ENCODE data around the gene LEPROT. TPM values are rescaled to one million over a fixed set of nuclear protein-coding genes. Genes with fewer than 3 reads are reported as not detected.

The LEPROT gene
- total and polyA plus RNA-seq, 10 of the 15 experiments (the other 5 are each of a cell fraction or from before 2014, with no cell fraction given): 14.9 to 38.1 (median 17.4) TPM

DNA sequence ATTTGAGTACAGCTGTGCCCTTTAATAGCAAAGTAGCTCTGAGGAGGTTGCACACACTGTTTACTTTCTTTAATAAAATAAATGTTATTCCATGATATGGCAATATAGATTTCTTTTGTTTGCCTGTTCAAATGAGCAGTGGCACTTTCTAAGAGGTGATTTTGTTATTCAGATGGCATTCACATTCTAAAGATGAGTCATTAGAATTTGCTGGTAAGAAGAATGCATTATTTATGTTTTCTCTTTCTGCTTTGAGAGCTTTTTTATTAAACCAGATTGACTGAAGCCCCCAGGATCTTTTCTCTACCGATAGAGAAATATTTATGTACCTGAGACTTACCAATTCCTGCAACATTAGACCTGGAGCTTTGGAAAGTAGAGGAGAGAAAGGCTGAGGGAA is 11.2 kb upstream of the LEPROT start:
- no peaks in the 10 kb centered on the region for H3K4me1 ChIP-seq (ENCODE audit: control insufficient read depth, insufficient read depth, low read length)
- H3K9me3 ChIP-seq (replicated peaks; ENCODE audit: control insufficient read depth, insufficient read depth, low read length): no peaks in the 10 kb centered on the region
- no peak for FAIRE-seq
- H3K27ac ChIP-seq (ENCODE audit: control insufficient read depth, insufficient read depth): no peak overlapping the region
- RAD21 ChIA-PET (ENCODE audit: unreplicated experiment): no interaction called here
- POLR2A ChIA-PET: no interaction called here
- H3K36me3 ChIP-seq (ENCODE audit: control insufficient read depth in 2 of 2, insufficient read depth in 2 of 2, low read length in 1 of 2): no peaks in the 10 kb centered on the region
- no peaks in the 10 kb centered on the region for H3K27me3 ChIP-seq (replicated peaks in 1 of 2; ENCODE audit: control insufficient read depth in 2 of 2, insufficient read depth in 2 of 2, low read length in 1 of 2)
- CTCF ChIA-PET: interaction anchor here (1.3 kb wide), 1 partner anchor 9 kb away, joined by 3 read pairs; no protein-coding TSS in a partner anchor
- intact Hi-C loops (cut with micrococcal nuclease; ENCODE audit: unreplicated experiment): no loop called here
- no peak overlapping the region for H3K4me3 ChIP-seq
- no peak for DNase-seq (ENCODE audit: low read depth, low spot score)
- H3K4me2 ChIP-seq (ENCODE audit: control insufficient read depth, insufficient read depth): no peak overlapping the region
- H2AFZ ChIP-seq (ENCODE audit: control insufficient read depth, low read depth, low read length): no peak overlapping the region
- ATAC-seq: no peak
- no peaks in the 10 kb centered on the region for H3K79me2 ChIP-seq (ENCODE audit: control insufficient read depth, insufficient read depth, low read length)
- no TSS peak for BruUV-seq (replicated peaks)
- in situ Hi-C loops (cut with MboI): no loop called here
- H3K9ac ChIP-seq (ENCODE audit: control insufficient read depth, insufficient read depth, low read length): no peak overlapping the region
- 0% methylated on average over 1 of the region's 1 CpG for WGBS (ENCODE audit: insufficient coverage, insufficient replicate concordance, low lambda C conversion rate, missing lambda C conversion rate)
- no peaks in the 10 kb centered on the region; the same call in 1 of the 2 replicates for H4K20me1 ChIP-seq (ENCODE audit: control insufficient read depth, insufficient read depth)
- SMC1A ChIA-PET (ENCODE audit: uncharacterized antibody, unreplicated experiment): no interaction called here
- TF ChIP-seq, protein P1, sequence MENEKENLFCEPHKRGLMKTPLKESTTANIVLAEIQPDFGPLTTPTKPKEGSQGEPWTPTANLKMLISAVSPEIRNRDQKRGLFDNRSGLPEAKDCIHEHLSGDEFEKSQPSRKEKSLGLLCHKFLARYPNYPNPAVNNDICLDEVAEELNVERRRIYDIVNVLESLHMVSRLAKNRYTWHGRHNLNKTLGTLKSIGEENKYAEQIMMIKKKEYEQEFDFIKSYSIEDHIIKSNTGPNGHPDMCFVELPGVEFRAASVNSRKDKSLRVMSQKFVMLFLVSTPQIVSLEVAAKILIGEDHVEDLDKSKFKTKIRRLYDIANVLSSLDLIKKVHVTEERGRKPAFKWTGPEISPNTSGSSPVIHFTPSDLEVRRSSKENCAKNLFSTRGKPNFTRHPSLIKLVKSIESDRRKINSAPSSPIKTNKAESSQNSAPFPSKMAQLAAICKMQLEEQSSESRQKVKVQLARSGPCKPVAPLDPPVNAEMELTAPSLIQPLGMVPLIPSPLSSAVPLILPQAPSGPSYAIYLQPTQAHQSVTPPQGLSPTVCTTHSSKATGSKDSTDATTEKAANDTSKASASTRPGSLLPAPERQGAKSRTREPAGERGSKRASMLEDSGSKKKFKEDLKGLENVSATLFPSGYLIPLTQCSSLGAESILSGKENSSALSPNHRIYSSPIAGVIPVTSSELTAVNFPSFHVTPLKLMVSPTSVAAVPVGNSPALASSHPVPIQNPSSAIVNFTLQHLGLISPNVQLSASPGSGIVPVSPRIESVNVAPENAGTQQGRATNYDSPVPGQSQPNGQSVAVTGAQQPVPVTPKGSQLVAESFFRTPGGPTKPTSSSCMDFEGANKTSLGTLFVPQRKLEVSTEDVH (IDR thresholded peaks at IDR 0.05; ENCODE audit: low read depth, partially characterized antibody): no peak
- TF ChIP-seq RAD21 (IDR thresholded peaks at IDR 0.05; ENCODE audit: insufficient read depth, low read depth, low read length) (no peak), TCF7 (IDR thresholded peaks at IDR 0.05; ENCODE audit: borderline replicate concordance) (no peak), NRF1 (conservative IDR thresholded peaks at IDR 0.05; ENCODE audit: low read depth, low read length) (no peak), NR2C1 (IDR thresholded peaks at IDR 0.05) (no peak), PML (IDR thresholded peaks at IDR 0.05; ENCODE audit: low read length) (no peak), KAT2A (conservative IDR thresholded peaks at IDR 0.05; ENCODE audit: control insufficient read depth, low read depth, low read length) (no peak), TCF3 (IDR thresholded peaks at IDR 0.05; ENCODE audit: borderline replicate concordance, insufficient read depth, low read depth, low read length) (no peak), NFXL1 (IDR thresholded peaks at IDR 0.05; ENCODE audit: borderline replicate concordance) (no peak)
- TF ChIP-seq, protein P2, sequence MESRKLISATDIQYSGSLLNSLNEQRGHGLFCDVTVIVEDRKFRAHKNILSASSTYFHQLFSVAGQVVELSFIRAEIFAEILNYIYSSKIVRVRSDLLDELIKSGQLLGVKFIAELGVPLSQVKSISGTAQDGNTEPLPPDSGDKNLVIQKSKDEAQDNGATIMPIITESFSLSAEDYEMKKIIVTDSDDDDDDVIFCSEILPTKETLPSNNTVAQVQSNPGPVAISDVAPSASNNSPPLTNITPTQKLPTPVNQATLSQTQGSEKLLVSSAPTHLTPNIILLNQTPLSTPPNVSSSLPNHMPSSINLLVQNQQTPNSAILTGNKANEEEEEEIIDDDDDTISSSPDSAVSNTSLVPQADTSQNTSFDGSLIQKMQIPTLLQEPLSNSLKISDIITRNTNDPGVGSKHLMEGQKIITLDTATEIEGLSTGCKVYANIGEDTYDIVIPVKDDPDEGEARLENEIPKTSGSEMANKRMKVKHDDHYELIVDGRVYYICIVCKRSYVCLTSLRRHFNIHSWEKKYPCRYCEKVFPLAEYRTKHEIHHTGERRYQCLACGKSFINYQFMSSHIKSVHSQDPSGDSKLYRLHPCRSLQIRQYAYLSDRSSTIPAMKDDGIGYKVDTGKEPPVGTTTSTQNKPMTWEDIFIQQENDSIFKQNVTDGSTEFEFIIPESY (IDR thresholded peaks at IDR 0.05): no peak
- TF ChIP-seq, protein P3, sequence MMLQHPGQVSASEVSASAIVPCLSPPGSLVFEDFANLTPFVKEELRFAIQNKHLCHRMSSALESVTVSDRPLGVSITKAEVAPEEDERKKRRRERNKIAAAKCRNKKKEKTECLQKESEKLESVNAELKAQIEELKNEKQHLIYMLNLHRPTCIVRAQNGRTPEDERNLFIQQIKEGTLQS (IDR thresholded peaks at IDR 0.05; ENCODE audit: borderline replicate concordance, extremely low read depth, low read depth, low read length): no peak
- TF ChIP-seq, protein P4, sequence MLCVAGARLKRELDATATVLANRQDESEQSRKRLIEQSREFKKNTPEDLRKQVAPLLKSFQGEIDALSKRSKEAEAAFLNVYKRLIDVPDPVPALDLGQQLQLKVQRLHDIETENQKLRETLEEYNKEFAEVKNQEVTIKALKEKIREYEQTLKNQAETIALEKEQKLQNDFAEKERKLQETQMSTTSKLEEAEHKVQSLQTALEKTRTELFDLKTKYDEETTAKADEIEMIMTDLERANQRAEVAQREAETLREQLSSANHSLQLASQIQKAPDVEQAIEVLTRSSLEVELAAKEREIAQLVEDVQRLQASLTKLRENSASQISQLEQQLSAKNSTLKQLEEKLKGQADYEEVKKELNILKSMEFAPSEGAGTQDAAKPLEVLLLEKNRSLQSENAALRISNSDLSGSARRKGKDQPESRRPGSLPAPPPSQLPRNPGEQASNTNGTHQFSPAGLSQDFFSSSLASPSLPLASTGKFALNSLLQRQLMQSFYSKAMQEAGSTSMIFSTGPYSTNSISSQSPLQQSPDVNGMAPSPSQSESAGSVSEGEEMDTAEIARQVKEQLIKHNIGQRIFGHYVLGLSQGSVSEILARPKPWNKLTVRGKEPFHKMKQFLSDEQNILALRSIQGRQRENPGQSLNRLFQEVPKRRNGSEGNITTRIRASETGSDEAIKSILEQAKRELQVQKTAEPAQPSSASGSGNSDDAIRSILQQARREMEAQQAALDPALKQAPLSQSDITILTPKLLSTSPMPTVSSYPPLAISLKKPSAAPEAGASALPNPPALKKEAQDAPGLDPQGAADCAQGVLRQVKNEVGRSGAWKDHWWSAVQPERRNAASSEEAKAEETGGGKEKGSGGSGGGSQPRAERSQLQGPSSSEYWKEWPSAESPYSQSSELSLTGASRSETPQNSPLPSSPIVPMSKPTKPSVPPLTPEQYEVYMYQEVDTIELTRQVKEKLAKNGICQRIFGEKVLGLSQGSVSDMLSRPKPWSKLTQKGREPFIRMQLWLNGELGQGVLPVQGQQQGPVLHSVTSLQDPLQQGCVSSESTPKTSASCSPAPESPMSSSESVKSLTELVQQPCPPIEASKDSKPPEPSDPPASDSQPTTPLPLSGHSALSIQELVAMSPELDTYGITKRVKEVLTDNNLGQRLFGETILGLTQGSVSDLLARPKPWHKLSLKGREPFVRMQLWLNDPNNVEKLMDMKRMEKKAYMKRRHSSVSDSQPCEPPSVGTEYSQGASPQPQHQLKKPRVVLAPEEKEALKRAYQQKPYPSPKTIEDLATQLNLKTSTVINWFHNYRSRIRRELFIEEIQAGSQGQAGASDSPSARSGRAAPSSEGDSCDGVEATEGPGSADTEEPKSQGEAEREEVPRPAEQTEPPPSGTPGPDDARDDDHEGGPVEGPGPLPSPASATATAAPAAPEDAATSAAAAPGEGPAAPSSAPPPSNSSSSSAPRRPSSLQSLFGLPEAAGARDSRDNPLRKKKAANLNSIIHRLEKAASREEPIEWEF (IDR thresholded peaks at IDR 0.05; ENCODE audit: insufficient replicate concordance, low read depth, low read length): no peak
